H9 (cell line): ENCODE measurements around the gene SLC25A29. TPM values are rescaled to one million over a fixed set of nuclear protein-coding genes. Genes with fewer than 3 reads are reported as not detected.

Experiments
- DNase-seq: peaks from one replicate; pipeline ENCODE4 v3.0.0-alpha.2; 2017
- H2AFZ ChIP-seq: one replicate; pipeline ENCODE4 v1.6.1; 2013; ENCODE audit warnings: mild to moderate bottlenecking, low read length, control low read depth, moderate library complexity
- H2AK5ac ChIP-seq: 2 replicates; pipeline ENCODE4 v1.6.1; 2013; ENCODE audit warnings: low read length, control low read depth, mixed read lengths; ENCODE audit not compliant: insufficient read length
- H2BK120ac ChIP-seq: one replicate; pipeline ENCODE4 v1.6.1; 2013; ENCODE audit warnings: low read depth, mild to moderate bottlenecking, low read length, control low read depth, inconsistent platforms; ENCODE audit not compliant: poor library complexity, severe bottlenecking
- H2BK12ac ChIP-seq: 2 replicates; pipeline ENCODE4 v1.6.1; 2013; ENCODE audit warnings: low read length, control low read depth, mixed read lengths, low read depth; ENCODE audit not compliant: insufficient read length
- H2BK15ac ChIP-seq: 2 replicates; pipeline ENCODE4 v1.6.1; 2013; ENCODE audit warnings: low read depth, low read length, control low read depth
- H2BK20ac ChIP-seq: one replicate; pipeline ENCODE4 v1.6.1; 2013; ENCODE audit warnings: low read depth, mild to moderate bottlenecking, low read length, control low read depth, inconsistent platforms; ENCODE audit not compliant: poor library complexity, severe bottlenecking
- H2BK5ac ChIP-seq: 2 replicates; pipeline ENCODE4 v1.6.1; 2013; ENCODE audit warnings: low read length, control low read depth, mixed read lengths; ENCODE audit not compliant: insufficient read length
- H3K14ac ChIP-seq: 2 replicates; pipeline ENCODE4 v1.6.1; 2013; ENCODE audit warnings: low read length, control low read depth; ENCODE audit not compliant: insufficient read depth
- H3K18ac ChIP-seq: 2 replicates; pipeline ENCODE4 v1.6.1; 2013; ENCODE audit warnings: low read depth, mild to moderate bottlenecking, mixed read lengths, low read length, control low read depth; ENCODE audit not compliant: insufficient read length
- H3K23ac ChIP-seq: 2 replicates; pipeline ENCODE4 v1.6.1; 2013; ENCODE audit warnings: low read length, control low read depth, mixed read lengths, low read depth; ENCODE audit not compliant: insufficient read length
- H3K23me2 ChIP-seq: 2 replicates; pipeline ENCODE4 v1.6.1; 2013; ENCODE audit warnings: low read depth, mild to moderate bottlenecking, mixed read lengths, low read length, control low read depth; ENCODE audit not compliant: insufficient read length, poor library complexity, severe bottlenecking
- H3K27ac ChIP-seq: 2 replicates; pipeline ENCODE4 v1.5.1; 2013; ENCODE audit warnings: low read length, control low read depth, mixed read lengths, low read depth; ENCODE audit not compliant: insufficient read length
- H3K27me3 ChIP-seq: 2 replicates; pipeline ENCODE4 v1.6.1; 2013; ENCODE audit warnings: low read length, control low read depth, inconsistent platforms; ENCODE audit not compliant: insufficient read depth
- H3K4ac ChIP-seq: 2 replicates; pipeline ENCODE4 v1.6.1; 2013; ENCODE audit warnings: low read depth, mild to moderate bottlenecking, control low read depth, inconsistent platforms, low read length, moderate library complexity
- H3K4me1 ChIP-seq: 2 replicates; pipeline ENCODE4 v1.6.1; 2013; ENCODE audit warnings: low read length, control low read depth, inconsistent platforms; ENCODE audit not compliant: insufficient read depth
- H3K4me2 ChIP-seq: 2 replicates; pipeline ENCODE4 v1.6.1; 2013; ENCODE audit warnings: low read length, control low read depth, mixed read lengths; ENCODE audit not compliant: insufficient read length, insufficient read depth
- H3K56ac ChIP-seq: 2 replicates; pipeline ENCODE4 v1.6.1; 2013; ENCODE audit warnings: low read depth, mild to moderate bottlenecking, mixed read lengths, low read length, control low read depth; ENCODE audit not compliant: insufficient read length
- H3K79me1 ChIP-seq: 2 replicates; pipeline ENCODE4 v1.6.1; 2013; ENCODE audit warnings: low read depth, mild to moderate bottlenecking, moderate library complexity, low read length, control low read depth, inconsistent platforms; ENCODE audit not compliant: insufficient read depth, poor library complexity, severe bottlenecking
- H3K79me2 ChIP-seq: 2 replicates; pipeline ENCODE4 v1.6.1; 2013; ENCODE audit warnings: low read length, control low read depth, inconsistent platforms; ENCODE audit not compliant: insufficient read depth
- H3K9ac ChIP-seq: 2 replicates; pipeline ENCODE4 v1.6.1; 2013; ENCODE audit warnings: low read length, control low read depth, mixed read lengths; ENCODE audit not compliant: insufficient read length; ENCODE audit errors: extremely low read depth
- H3K9me3 ChIP-seq: one replicate; pipeline ENCODE4 v1.6.1; 2013; ENCODE audit warnings: low read depth, low read length, inconsistent platforms; ENCODE audit not compliant: control insufficient read depth
- H3T11ph ChIP-seq: one replicate; pipeline ENCODE4 v1.6.1; 2013; ENCODE audit warnings: mild to moderate bottlenecking, low read length, control low read depth, inconsistent platforms
- H4K20me1 ChIP-seq: one replicate; pipeline ENCODE4 v1.6.1; 2013; ENCODE audit not compliant: control insufficient read depth, insufficient read length, insufficient read depth
- H4K5ac ChIP-seq: 2 replicates; pipeline ENCODE4 v1.6.1; 2013; ENCODE audit warnings: low read depth, mild to moderate bottlenecking, mixed read lengths, low read length, control low read depth; ENCODE audit not compliant: insufficient read length
- H4K8ac ChIP-seq: replicated peaks from 2 replicates; pipeline ENCODE4 v1.6.1; 2013; ENCODE audit warnings: low read length, control low read depth, mixed read lengths, low read depth; ENCODE audit not compliant: insufficient read length
- H4K91ac ChIP-seq: 2 replicates; pipeline ENCODE4 v1.6.1; 2013; ENCODE audit warnings: low read depth, mild to moderate bottlenecking, moderate library complexity, mixed read lengths, low read length, control low read depth; ENCODE audit not compliant: insufficient read length
- H3K27ac Mint-ChIP-seq, 3 experiments: 2 replicates in 2 of 3; 3 replicates in 1 of 3; pipeline ENCODE4 v1.8.0; 2020 to 2021; ENCODE audit warnings: mixed read lengths in 3 of 3, mild to moderate bottlenecking in 1 of 3, moderate library complexity in 1 of 3
- H3K27me3 Mint-ChIP-seq: 2 replicates; pipeline ENCODE4 v1.8.0; 2021; ENCODE audit warnings: low read depth, mild to moderate bottlenecking, moderate library complexity, mixed read lengths
- H3K36me3 Mint-ChIP-seq, 3 experiments: 2 replicates in 2 of 3; 3 replicates in 1 of 3; pipeline ENCODE4 v1.8.0; 2020 to 2021; ENCODE audit warnings: low read depth in 3 of 3, mixed read lengths in 3 of 3; ENCODE audit not compliant: insufficient read depth in 1 of 3
- H3K4me1 Mint-ChIP-seq, 2 experiments: 2 replicates each; pipeline ENCODE4 v1.8.0; 2020; ENCODE audit warnings: mixed read lengths in 2 of 2
- H3K4me3 Mint-ChIP-seq, 2 experiments: 2 replicates in 1 of 2; 3 replicates in 1 of 2; pipeline ENCODE4 v1.8.0; 2020 to 2021; ENCODE audit warnings: mild to moderate bottlenecking in 2 of 2, mixed read lengths in 2 of 2, moderate library complexity in 1 of 2
- H3K9me3 Mint-ChIP-seq, 2 experiments: 2 replicates in 1 of 2; 3 replicates in 1 of 2; pipeline ENCODE4 v1.8.0; 2020; ENCODE audit warnings: mild to moderate bottlenecking in 2 of 2, mixed read lengths in 2 of 2, moderate library complexity in 1 of 2
- WGBS: extraction: QIAGEN DNeasy Blood & Tissue Kit; methylation state at CpG from one replicate; pipeline ENCODE4 v1.1.7; 2013; ENCODE audit warnings: missing lambda C conversion rate, low lambda C conversion rate, mixed read lengths; ENCODE audit not compliant: insufficient read length; ENCODE audit errors: extremely low coverage; 5-methylcytosine and 5-hydroxymethylcytosine counted together
- total RNA-seq: library from RNA; stranded (reverse); gene quantifications from 2 replicates; pipeline ENCODE4 v1.2.1, GENCODE V29; 2021
- TF ChIP-seq, protein P1 (sequence below): fragments of 200-600 bp; sonication (generic); conservative IDR thresholded peaks from 3 replicates; pipeline ENCODE4 v1.8.0; 2021; ENCODE audit warnings: antibody characterized with exemption, mild to moderate bottlenecking

The SLC25A29 gene
- total RNA-seq, 1 experiment from 2014 or later = 175 TPM

DNA sequence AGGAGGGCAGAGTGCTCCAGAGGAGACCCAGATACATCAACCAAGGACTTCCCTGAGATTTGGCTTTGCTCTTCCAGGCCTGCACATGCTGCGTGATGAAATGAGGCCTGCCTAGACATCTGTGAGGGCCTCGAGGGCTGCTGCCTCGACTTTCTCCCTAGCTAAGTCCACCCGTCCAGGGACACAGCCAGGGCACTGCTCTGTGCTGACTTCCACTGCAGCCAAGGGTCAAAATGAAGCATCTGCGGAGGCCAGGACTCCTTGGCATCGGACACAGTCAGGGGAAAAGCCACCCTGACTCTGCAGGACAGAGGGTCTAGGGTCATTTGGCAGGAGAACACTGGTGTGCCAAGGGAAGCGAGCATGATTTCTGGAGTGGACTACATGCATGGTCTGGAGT lies 27.6 kb upstream of the SLC25A29 start:
- no peak overlapping the region for H2BK120ac ChIP-seq
- no peak overlapping the region for H2AFZ ChIP-seq
- no peaks in the 10 kb centered on the region for H3K79me2 ChIP-seq
- no peaks in the 10 kb centered on the region for H3K27me3 ChIP-seq
- Mint-ChIP-seq H3K9me3 (no peaks in the 10 kb centered on the region), H3K27me3 (no peaks in the 10 kb centered on the region), H3K36me3 (peaks cover 19 to 40% (median 31%) of the 10 kb centered on the region in 3 experiments; a peak in 6 of 7 replicates), H3K4me1 (0 out of 4 replicates have a peak, but pooled peaks cover 0 to 3% of the 10 kb centered on the region in 2 experiments), H3K27ac (no peak overlapping the region), H3K4me3 (no peak overlapping the region)
- H3K9me3 ChIP-seq = no peaks in the 10 kb centered on the region
- H3K4me2 ChIP-seq = no peak overlapping the region
- no peak overlapping the region for H2BK12ac ChIP-seq
- no peak overlapping the region for H3K23ac ChIP-seq
- no peak overlapping the region for H4K91ac ChIP-seq
- H2BK15ac ChIP-seq = no peak overlapping the region
- H3K4me1 ChIP-seq = no peaks in the 10 kb centered on the region
- no peak overlapping the region for H4K5ac ChIP-seq
- no CpG with 5 or more reads among the region's 7 CpGs for WGBS
- no peak overlapping the region for H3K4ac ChIP-seq
- H3K79me1 ChIP-seq = no peaks in the 10 kb centered on the region
- H3K14ac ChIP-seq = no peak overlapping the region
- H3K56ac ChIP-seq = no peak overlapping the region
- H2BK5ac ChIP-seq = no peak overlapping the region
- TF ChIP-seq, protein P1, sequence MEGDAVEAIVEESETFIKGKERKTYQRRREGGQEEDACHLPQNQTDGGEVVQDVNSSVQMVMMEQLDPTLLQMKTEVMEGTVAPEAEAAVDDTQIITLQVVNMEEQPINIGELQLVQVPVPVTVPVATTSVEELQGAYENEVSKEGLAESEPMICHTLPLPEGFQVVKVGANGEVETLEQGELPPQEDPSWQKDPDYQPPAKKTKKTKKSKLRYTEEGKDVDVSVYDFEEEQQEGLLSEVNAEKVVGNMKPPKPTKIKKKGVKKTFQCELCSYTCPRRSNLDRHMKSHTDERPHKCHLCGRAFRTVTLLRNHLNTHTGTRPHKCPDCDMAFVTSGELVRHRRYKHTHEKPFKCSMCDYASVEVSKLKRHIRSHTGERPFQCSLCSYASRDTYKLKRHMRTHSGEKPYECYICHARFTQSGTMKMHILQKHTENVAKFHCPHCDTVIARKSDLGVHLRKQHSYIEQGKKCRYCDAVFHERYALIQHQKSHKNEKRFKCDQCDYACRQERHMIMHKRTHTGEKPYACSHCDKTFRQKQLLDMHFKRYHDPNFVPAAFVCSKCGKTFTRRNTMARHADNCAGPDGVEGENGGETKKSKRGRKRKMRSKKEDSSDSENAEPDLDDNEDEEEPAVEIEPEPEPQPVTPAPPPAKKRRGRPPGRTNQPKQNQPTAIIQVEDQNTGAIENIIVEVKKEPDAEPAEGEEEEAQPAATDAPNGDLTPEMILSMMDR = no peak
- H3K9ac ChIP-seq = no peak overlapping the region
- H2BK20ac ChIP-seq = no peak overlapping the region
- H3K23me2 ChIP-seq = no peaks in the 10 kb centered on the region
- no peak for DNase-seq
- H4K20me1 ChIP-seq = no peaks in the 10 kb centered on the region
- no peak overlapping the region for H3K27ac ChIP-seq
- H4K8ac ChIP-seq = no peak overlapping the region
- H3T11ph ChIP-seq = no peak overlapping the region
- H2AK5ac ChIP-seq = no peak overlapping the region
- H3K18ac ChIP-seq = no peak overlapping the region
